IPS-15b (cell line): ENCODE measurements around the gene SSBP3.

Source experiments
- H3K27me3 ChIP-seq: one replicate; pipeline ENCODE4 v1.6.1; 2013; ENCODE audit warnings: low read length; ENCODE audit not compliant: control insufficient read depth, insufficient read depth
- H3K36me3 ChIP-seq: one replicate; pipeline ENCODE4 v1.6.1; 2013; ENCODE audit warnings: low read length; ENCODE audit not compliant: control insufficient read depth, insufficient read depth
- H3K4me1 ChIP-seq: one replicate; pipeline ENCODE4 v1.6.1; 2013; ENCODE audit warnings: mild to moderate bottlenecking, low read length; ENCODE audit not compliant: control insufficient read depth, insufficient read depth
- H3K4me3 ChIP-seq: one replicate; pipeline ENCODE4 v1.5.1; 2013; ENCODE audit warnings: low read depth, low read length
- H3K9ac ChIP-seq: one replicate; pipeline ENCODE4 v1.6.1; 2013; ENCODE audit warnings: low read depth, mild to moderate bottlenecking, low read length
- H3K9me3 ChIP-seq: one replicate; pipeline ENCODE4 v1.6.1; 2013; ENCODE audit warnings: mild to moderate bottlenecking, low read length; ENCODE audit not compliant: control insufficient read depth, insufficient read depth

SSBP3 gene

GRCh38 chr1:54331091-54331772, 75.0 kb downstream of the SSBP3 start:
- peaks cover 55% of the 10 kb centered on the region for H3K4me1 ChIP-seq
- H3K9me3 ChIP-seq = no peaks in the 10 kb centered on the region
- H3K9ac ChIP-seq = no peak overlapping the region
- H3K36me3 ChIP-seq = peaks cover 10% of the 10 kb centered on the region
- no peaks in the 10 kb centered on the region for H3K27me3 ChIP-seq
- H3K4me3 ChIP-seq = no peak overlapping the region

GRCh38 chr1:54329312-54330003, 76.7 kb downstream of the SSBP3 start:
- H3K9me3 ChIP-seq = no peaks in the 10 kb centered on the region
- H3K4me1 ChIP-seq = peaks cover 63% of the 10 kb centered on the region
- no peak overlapping the region for H3K4me3 ChIP-seq
- peaks cover 10% of the 10 kb centered on the region for H3K36me3 ChIP-seq
- H3K9ac ChIP-seq = no peak overlapping the region
- no peaks in the 10 kb centered on the region for H3K27me3 ChIP-seq

GRCh38 chr1:54328066-54328636, 78.0 kb downstream of the SSBP3 start:
- Histone ChIP-seq H3K4me1 (peaks cover 71% of the 10 kb centered on the region), H3K36me3 (peaks cover 10% of the 10 kb centered on the region), H3K9ac (no peak overlapping the region), H3K4me3 (no peak overlapping the region), H3K27me3 (no peaks in the 10 kb centered on the region), H3K9me3 (no peaks in the 10 kb centered on the region)

GRCh38 chr1:54327386-54328065, 78.7 kb downstream of the SSBP3 start:
- no peaks in the 10 kb centered on the region for H3K27me3 ChIP-seq
- no peak overlapping the region for H3K9ac ChIP-seq
- peaks cover 71% of the 10 kb centered on the region for H3K4me1 ChIP-seq
- H3K9me3 ChIP-seq = no peaks in the 10 kb centered on the region
- peaks cover 8% of the 10 kb centered on the region for H3K36me3 ChIP-seq
- no peak overlapping the region for H3K4me3 ChIP-seq

- Histone ChIP-seq H3K9ac (no peak overlapping the region), H3K36me3 (peaks cover 5% of the 10 kb centered on the region), H3K9me3 (no peaks in the 10 kb centered on the region), H3K4me3 (no peak overlapping the region), H3K4me1 (peaks cover 65% of the 10 kb centered on the region), H3K27me3 (no peaks in the 10 kb centered on the region)
Observed at GRCh38 chr1:54326543-54327385, 79.4 kb downstream of the SSBP3 start.

- Histone ChIP-seq H3K27me3 (no peaks in the 10 kb centered on the region), H3K9me3 (no peaks in the 10 kb centered on the region), H3K9ac (peak overlapping the region; percentile 10), H3K4me1 (peaks cover 65% of the 10 kb centered on the region), H3K4me3 (no peak overlapping the region), H3K36me3 (peaks cover 2% of the 10 kb centered on the region)
Observed at GRCh38 chr1:54325703-54326461, 80.3 kb downstream of the SSBP3 start.

GRCh38 chr1:54325284-54325683, 80.9 kb downstream of the SSBP3 start:
- H3K4me3 ChIP-seq = no peak overlapping the region
- peaks cover 2% of the 10 kb centered on the region for H3K36me3 ChIP-seq
- peak overlapping the region; percentile 10 for H3K9ac ChIP-seq
- peaks cover 61% of the 10 kb centered on the region for H3K4me1 ChIP-seq
- H3K9me3 ChIP-seq = no peaks in the 10 kb centered on the region
- H3K27me3 ChIP-seq = no peaks in the 10 kb centered on the region

GRCh38 chr1:54324251-54325140, 81.7 kb downstream of the SSBP3 start:
- Histone ChIP-seq H3K4me1 (peaks cover 55% of the 10 kb centered on the region), H3K36me3 (peaks cover 2% of the 10 kb centered on the region)

GRCh38 chr1:54323921-54324250, 82.3 kb downstream of the SSBP3 start:
- Histone ChIP-seq H3K27me3 (no peaks in the 10 kb centered on the region), H3K4me3 (no peak overlapping the region), H3K36me3 (peaks cover 2% of the 10 kb centered on the region), H3K4me1 (peaks cover 49% of the 10 kb centered on the region), H3K9me3 (no peaks in the 10 kb centered on the region), H3K9ac (peak overlapping the region; percentile 38)

More at GRCh38 chr1:54324251-54325140, 81.7 kb downstream of the SSBP3 start:
- no peak overlapping the region for H3K4me3 ChIP-seq
- H3K27me3 ChIP-seq = no peaks in the 10 kb centered on the region
- peak overlapping the region; percentile 38 for H3K9ac ChIP-seq
- H3K9me3 ChIP-seq = no peaks in the 10 kb centered on the region

- H3K27me3 ChIP-seq = no peaks in the 10 kb centered on the region
- H3K4me3 ChIP-seq = no peak overlapping the region
- H3K4me1 ChIP-seq = peaks cover 44% of the 10 kb centered on the region
- H3K9ac ChIP-seq = peak overlapping the region; percentile 8
- no peaks in the 10 kb centered on the region for H3K9me3 ChIP-seq
- peaks cover 2% of the 10 kb centered on the region for H3K36me3 ChIP-seq
Observed at GRCh38 chr1:54323324-54323739, 82.9 kb downstream of the SSBP3 start.
